GM18517 (cell line): ENCODE data around the gene PRR15L.
A peak's percentile ranks its signal among the peaks of the same experiment; 100 is the strongest.

ENCODE experiments used
- ATAC-seq: cut with Tn5 transposase; IDR thresholded peaks from one replicate; pipeline ENCODE4 v1.9.1; 2021; ENCODE audit warnings: mild to moderate bottlenecking, moderate library complexity; ENCODE audit not compliant: unreplicated experiment

PRR15L gene

GRCh38 chr17:47962901-47963300 lies 5.2 kb upstream of the PRR15L start:
- no peak for ATAC-seq

DNA sequence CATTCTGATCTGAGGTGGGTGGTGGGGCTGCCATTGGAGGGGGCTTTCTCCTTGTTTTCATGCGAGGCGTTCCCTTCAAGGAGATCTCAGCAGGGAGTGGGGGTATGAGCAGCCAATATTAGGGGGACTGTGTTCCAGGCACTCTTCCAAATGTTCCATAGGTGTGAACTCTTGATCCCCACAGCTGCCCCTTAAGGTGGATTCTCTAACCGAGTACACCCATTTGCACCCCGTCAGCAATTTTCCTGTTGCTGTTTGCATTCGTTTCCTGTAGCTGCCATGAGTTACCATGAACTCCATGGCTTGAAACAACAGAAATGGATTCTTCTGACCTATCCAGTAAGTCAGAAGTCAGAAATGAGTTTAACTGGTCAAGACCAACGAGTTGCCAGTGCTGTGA lies 3.7 kb upstream of the PRR15L start:
- ATAC-seq = no peak

- no peak for ATAC-seq
Measured at GRCh38 chr17:47959825-47960655, 2.4 kb upstream of the PRR15L start.

- no peak for ATAC-seq
Measured at GRCh38 chr17:47956791-47957590, 692 bp downstream of the PRR15L start.

DNA sequence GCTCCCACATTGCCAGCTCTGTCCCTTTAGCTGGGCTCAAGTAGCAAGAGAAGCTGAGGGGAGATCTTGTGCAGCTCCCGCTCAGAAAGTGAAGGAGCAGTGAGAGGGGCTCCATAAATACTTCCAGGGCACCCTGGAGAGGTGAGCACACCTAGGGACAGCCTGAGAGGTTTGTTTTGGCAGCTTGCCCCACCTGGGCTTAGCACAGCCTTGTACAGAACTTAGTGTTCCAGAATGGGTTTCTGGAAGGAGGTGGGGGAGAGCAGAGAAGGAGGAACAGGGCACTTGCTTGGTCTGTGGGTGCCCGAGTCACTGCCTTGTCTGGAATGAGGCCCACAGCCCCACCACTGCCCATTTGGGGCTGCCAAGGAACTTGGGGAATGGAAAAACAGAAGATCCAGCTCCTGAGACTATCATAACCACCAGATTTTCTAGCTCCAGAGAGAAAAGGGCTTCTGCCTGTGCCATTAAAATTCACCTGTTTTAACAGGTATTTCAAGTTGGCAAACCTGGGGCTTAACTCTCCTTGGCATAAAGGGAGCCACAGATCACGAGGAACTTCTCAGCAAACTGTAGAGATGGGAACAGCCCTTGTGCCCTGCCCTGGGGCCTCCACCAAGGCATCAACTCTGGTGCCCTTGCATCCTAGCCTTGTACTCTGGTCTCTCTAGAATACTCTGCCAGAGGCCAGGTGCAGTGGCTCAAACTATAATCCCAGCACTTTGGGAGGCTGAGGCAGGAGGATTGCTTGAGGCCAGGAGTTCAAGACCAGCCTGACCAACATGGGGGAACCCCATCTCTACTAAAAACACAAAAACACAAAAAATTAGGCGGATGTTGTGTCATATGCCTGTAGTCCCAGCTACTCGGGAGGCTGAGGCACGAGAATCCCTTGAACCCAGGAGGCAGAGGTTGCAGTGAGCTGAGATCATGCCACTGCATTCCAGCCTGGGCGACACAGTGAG lies 1.9 kb downstream of the PRR15L start:
- no peak for ATAC-seq

DNA sequence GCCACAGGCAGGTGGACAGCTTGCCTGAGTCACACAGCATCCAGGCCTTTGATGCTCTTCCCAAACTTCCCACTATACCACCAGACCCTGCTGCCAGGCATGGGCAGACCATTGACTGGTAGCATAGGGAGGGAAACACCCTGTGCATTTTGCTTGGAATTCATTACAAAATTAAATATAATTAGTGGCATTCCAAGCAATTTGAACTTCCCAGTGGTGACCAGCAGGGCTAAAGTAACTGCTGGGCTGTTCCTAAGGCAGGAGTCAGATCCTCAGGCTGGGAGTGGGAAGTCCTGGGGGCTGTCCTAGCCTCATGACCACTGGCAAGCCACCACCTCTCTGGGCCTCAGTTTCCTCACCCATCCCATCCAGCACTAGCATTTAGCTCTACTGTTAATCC lies 3.8 kb downstream of the PRR15L start:
- ATAC-seq = no peak

DNA sequence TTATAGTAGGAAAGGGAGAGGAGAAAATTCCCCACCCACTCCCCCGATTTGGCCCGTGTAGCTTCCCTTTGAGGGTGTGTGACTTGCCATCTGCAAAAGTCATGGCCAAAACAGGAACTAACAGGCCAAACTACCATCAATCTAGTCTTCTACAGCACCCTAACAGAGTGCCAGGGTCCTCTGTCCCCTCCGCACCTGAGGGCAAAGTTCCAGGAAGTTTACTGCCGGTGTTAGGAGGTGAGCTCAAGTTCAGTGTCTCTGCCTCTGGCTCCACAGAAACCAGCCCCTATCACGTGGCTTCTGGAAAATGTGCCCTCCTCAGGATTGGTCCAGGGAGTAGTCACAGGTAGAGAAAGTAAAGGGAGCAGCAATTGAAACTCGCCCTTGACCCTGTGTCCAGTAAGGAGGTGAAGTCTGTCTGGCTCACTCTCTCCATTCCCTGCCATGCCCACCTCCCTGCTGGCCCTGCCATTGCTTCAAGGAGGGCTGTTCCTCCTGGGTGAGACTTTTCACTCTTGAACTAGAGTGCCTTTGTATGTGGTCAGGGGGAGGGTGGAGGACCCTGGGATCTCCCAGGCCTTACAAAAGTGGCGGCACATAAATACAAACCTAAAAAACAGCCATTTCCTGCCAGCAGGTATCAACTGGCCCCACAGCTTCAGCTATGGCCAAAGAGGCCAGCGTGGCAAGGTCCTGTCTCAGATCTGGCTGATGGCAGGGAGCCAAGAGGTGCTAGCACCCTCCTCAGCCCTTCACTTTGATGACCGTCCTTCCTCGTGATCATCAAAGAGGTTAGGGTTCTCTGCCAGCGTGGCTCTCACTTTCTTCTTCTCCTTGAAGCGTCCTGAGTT lies 5.3 kb downstream of the PRR15L start:
- no peak for ATAC-seq

DNA sequence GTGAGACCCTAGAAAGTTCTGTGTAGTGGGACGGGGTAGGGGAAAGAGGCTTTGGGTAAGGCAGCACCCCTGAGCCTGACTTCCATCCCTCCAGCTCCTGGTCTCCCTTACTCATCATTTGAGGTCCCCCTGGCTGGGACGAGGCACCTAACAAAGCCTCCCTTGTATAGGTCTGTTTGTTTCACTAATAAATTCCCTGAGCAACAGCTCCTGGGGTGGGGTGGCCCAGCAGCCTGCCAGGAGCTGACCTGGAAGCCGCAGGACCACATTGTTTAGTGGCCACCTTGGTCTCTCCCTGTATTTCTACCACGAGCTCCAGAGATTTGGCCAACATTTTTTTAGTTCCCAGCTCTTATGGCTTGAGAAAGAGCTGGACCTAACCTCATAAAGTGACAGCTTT lies 7.2 kb downstream of the PRR15L start:
- no peak for ATAC-seq

GRCh38 chr17:47949946-47950345 lies 7.7 kb downstream of the PRR15L start:
- no peak for ATAC-seq

DNA sequence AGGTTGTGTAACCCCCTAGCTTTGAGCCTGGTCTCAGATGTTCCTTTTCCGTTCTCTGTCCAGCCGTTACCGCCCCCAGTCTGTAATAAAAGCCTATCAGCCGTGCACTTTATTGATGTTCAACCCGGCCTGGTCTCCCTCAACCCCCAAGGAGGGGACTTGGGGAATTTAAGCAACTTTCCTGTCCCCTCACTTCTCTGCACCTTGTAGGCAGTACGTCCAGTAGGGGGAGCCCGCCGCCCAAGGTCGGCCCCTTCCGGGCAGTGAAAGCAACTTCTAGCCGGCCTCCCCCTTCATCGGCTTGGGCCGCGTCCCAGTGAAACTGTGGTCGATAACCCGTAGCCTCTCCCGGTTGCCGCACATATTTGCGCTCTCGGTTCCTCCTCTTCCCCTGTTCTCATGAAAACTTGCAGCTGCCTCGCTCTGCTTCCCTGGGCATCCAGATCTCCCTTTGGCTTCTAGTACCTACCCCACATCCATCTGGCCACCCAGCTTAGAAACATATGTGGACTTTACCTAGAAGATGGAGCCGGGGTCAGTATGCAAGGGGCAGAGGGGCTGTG lies 8.4 kb downstream of the PRR15L start:
- no peak for ATAC-seq

DNA sequence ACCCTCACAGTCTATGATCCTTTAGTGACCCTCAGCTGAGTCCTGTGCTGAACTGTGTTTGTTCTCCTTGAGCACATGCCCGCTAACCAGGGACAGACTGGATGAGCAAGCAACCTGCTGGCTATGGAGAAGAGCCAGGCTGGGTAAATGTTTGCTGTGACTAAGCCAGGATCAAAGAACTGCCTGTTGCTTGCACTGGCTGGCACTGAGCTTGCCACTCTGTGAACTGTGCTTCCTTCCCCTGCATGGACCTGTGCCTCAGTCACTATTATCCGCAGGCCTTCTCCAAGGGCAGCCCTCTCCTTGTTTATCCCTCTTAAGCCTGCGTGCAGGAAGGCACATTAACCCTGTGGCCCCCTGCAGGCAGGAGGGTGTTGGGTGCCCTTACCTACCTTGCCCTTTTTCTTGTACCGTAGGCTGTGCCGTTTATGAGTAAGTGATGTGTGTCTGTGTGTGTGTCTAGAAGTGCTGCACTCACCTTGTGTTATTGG lies 8.9 kb downstream of the PRR15L start:
- no peak for ATAC-seq

- ATAC-seq = peak; percentile 57
Measured at GRCh38 chr17:47946929-47947397, 10.7 kb downstream of the PRR15L start.

GRCh38 chr17:47946516-47946915 lies 11.2 kb downstream of the PRR15L start:
- no peak for ATAC-seq

DNA sequence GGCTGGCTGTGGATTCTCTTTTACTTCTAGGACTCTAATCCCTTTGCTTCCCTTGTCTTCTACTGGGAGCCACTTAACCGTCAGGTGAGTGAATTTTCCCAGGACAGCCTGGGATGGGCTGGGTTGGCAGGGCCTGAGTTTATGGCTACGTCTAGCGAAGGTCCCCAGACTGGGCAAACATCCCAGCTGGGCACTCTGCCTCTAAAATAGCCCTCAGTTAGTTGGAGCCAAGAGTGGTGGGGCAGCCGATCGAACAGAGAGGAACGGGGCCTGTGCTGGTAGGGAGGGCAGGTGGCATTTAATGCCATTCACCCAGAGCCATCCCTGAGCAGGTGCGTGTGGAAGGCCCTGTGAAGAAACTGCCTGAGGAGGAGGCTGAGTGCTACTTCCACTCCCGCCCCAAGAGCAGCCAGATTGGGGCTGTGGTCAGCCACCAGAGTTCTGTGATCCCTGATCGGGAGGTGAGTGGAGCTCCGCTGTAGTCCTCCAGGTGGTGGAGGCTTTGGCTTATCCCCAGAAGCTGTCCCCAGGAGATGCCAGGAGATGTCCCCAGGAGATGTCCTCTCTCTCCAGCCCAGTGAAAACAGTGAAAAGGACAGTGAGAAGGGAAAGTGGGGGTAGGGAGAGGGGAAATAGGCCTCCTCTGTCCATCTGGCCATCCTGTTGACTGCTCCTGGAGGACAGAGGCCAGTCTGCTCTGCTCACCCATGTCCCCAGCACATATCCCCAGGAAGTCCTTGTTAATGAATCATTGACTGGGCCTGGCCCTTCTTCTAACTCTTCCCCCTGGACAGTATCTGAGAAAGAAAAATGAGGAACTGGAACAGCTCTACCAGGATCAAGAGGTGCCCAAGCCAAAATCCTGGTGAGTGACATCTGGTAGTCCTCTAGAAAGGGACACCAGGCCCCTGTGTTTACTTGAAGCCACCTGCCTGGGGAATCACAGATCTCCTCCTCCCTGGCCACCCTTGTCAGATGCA lies 11.9 kb downstream of the PRR15L start:
- no peak for ATAC-seq

- ATAC-seq = no peak
Measured at GRCh38 chr17:47945080-47945479, 12.6 kb downstream of the PRR15L start.

DNA sequence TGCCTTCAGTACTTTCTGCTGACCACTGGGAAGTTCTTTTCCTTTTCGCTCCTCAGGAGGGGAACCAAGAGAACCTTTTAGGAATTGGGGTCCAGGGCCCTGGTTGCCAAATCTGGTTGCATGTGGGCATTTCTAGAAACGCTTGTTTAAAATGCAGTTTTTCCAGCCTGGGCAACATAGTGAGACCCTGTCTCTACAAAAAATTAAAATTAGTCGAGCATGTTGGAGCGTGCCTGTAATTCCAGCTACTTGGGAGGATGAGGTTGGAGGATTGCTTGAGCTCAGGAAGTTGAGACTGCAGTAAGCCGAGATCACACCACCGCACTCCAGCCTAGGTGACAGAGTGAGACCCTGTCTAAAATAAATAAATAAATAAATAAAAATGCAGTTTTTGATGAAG lies 15.1 kb downstream of the PRR15L start:
- no peak for ATAC-seq

DNA sequence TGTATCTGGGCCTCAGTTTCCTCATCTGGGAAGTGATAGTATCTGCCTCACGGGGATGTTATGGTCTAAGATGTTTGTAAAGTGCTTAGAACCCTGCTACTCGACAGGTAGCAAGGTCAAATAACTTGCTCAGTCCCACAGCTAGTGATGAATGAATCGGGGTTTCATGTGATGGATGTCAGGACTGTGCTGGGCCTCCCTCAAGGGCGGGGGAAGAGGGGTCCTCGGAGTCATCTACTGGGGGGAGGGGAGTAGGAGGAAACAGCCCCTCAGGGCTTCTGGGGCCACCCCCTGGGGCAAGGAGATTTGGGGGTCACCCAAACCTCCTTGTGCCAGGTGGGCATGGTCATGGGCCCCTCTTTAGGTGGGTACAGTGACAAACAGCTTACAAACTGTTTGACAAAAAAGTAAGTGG lies 15.6 kb downstream of the PRR15L start:
- ATAC-seq = no peak
